Measurements from ENCODE around the gene NPAS3. TPM values are rescaled to one million over a fixed set of nuclear protein-coding genes. Genes with fewer than 3 reads are reported as not detected.

Gene NPAS3
- total and polyA plus RNA-seq, 2 of the 13 experiments (the other 11 are each of a cell fraction or from before 2014, with no cell fraction given), result not detected

DNA sequence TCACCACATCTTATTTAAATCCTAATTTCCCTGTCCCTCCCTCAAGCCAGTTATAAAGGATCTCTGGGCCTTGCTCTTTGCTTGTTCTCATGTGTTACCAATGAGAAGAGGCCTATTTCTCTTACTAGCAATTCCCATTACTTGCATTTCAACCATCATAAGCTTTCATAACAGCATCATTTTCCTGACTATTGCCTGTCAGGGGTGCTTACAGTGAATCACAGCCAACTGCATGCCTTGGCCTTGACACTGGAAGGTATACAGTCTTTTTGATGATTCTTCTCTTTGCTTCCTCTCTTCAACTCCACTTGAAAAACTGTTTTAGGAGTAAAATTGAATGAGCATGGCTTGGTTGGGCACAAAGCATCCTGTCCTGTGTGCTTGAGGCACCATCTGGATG is 127.0 kb downstream of the NPAS3 start (continued):
- no peak for TF ChIP-seq CREM (IDR thresholded peaks at IDR 0.05)
- TF ChIP-seq CREM (CRISPR knock-in tag; IDR thresholded peaks at IDR 0.05), result no peak
- TF ChIP-seq NFYC (CRISPR knock-in tag; IDR thresholded peaks at IDR 0.05), result no peak
- no peak for TF ChIP-seq ZNF850 (CRISPR knock-in tag; conservative IDR thresholded peaks at IDR 0.05)
- TF ChIP-seq, protein P1, sequence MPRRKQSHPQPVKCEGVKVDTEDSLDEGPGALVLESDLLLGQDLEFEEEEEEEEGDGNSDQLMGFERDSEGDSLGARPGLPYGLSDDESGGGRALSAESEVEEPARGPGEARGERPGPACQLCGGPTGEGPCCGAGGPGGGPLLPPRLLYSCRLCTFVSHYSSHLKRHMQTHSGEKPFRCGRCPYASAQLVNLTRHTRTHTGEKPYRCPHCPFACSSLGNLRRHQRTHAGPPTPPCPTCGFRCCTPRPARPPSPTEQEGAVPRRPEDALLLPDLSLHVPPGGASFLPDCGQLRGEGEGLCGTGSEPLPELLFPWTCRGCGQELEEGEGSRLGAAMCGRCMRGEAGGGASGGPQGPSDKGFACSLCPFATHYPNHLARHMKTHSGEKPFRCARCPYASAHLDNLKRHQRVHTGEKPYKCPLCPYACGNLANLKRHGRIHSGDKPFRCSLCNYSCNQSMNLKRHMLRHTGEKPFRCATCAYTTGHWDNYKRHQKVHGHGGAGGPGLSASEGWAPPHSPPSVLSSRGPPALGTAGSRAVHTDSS (CRISPR knock-in tag; conservative IDR thresholded peaks at IDR 0.05), result no peak
- TF ChIP-seq PCBP2 (optimal IDR thresholded peaks at IDR 0.05; ENCODE audit: low read depth, low read length, poor library complexity, severe bottlenecking), result no peak
- no peak for TF ChIP-seq ZNF605 (CRISPR knock-in tag; IDR thresholded peaks at IDR 0.05)
- TF ChIP-seq CCAR2 (optimal IDR thresholded peaks at IDR 0.05; ENCODE audit: low read depth, low read length), result no peak

DNA sequence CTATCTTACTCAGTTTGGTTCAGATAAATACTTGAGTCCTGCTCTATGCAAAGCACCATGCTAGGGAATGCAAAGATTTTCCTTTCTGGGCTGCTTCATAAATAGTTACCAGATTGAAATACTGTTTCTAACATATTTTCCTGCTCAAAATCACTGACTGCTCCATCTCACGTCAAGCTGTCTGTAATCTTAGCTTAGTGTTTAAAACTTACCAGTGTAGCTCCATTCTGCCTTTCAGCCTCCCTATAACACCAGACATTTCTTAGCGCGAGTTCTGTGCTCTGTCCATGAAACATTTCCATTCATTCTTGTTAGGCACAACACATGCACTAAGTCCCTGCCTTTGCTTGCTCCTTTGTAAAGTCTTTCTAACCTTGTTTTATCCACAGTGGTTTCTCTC is 129.4 kb downstream of the NPAS3 start:
- H3K9ac ChIP-seq (ENCODE audit: insufficient read depth, low read depth, low read length), result no peak overlapping the region
- in situ Hi-C loops (cut with HindIII; ENCODE audit: extremely low pct_ligation_motif_present, low pct_unique_long_range_greater_than_20kb) (no loop called here), intact Hi-C loops (cut with micrococcal nuclease; ENCODE audit: unreplicated experiment) (no loop called here)
- CTCF ChIA-PET (ENCODE audit: low intra/inter-chr PET ratio, low total read pairs), result no interaction called here
- POLR2A ChIA-PET, result no interaction called here
- no peak overlapping the region for H2AFZ ChIP-seq (ENCODE audit: low read length)
- WGBS (ENCODE audit: low lambda C conversion rate), result 46% methylated on average over 3 of the region's 3 CpGs
- H4K20me1 ChIP-seq (ENCODE audit: insufficient read depth, low read length), result no peaks in the 10 kb centered on the region
- H3K9me3 ChIP-seq (ENCODE audit: low read length), result peaks cover 9% of the 10 kb centered on the region; the same call in 1 of the 2 replicates
- no peak for FAIRE-seq
- no peak overlapping the region for H3K4me3 ChIP-seq (replicated peaks in 1 of 3; ENCODE audit: insufficient read depth in 1 of 3, low read depth in 2 of 3, low read length in 3 of 3)
- H3K27me3 ChIP-seq (ENCODE audit: control insufficient read depth in 1 of 2, insufficient read depth in 2 of 2, low read length in 2 of 2), result no peaks in the 10 kb centered on the region
- no peak for DNase-seq (ENCODE audit: low spot score)
- BruUV-seq (replicated peaks), result no TSS peak
- H3K36me3 ChIP-seq (replicated peaks in 1 of 2; ENCODE audit: control insufficient read depth in 1 of 2, insufficient read depth in 2 of 2, low read length in 2 of 2), result no peaks in the 10 kb centered on the region
- no peak overlapping the region for H3K27ac ChIP-seq (ENCODE audit: extremely low read length, insufficient read depth, low read length)
- no peak overlapping the region for H3K4me2 ChIP-seq (ENCODE audit: low read depth, low read length)
- no peaks in the 10 kb centered on the region for H3K79me2 ChIP-seq (ENCODE audit: insufficient read depth, low read length)
- no peak for ATAC-seq
- no peaks in the 10 kb centered on the region for H3K4me1 ChIP-seq (ENCODE audit: insufficient read depth, low read length)
- TF ChIP-seq ASH2L (IDR thresholded peaks at IDR 0.05; ENCODE audit: insufficient read length, low read depth, low read length) (no peak), FOXA3 (CRISPR knock-in tag; IDR thresholded peaks at IDR 0.05) (no peak), GATA4 (IDR thresholded peaks at IDR 0.05; ENCODE audit: borderline replicate concordance, low read depth) (no peak), ZNF7 (CRISPR knock-in tag; IDR thresholded peaks at IDR 0.05) (no peak), RXRA (CRISPR knock-in tag; IDR thresholded peaks at IDR 0.05) (no peak), SNAI1 (CRISPR knock-in tag; IDR thresholded peaks at IDR 0.05; ENCODE audit: borderline replicate concordance) (no peak)
- TF ChIP-seq, protein P2, sequence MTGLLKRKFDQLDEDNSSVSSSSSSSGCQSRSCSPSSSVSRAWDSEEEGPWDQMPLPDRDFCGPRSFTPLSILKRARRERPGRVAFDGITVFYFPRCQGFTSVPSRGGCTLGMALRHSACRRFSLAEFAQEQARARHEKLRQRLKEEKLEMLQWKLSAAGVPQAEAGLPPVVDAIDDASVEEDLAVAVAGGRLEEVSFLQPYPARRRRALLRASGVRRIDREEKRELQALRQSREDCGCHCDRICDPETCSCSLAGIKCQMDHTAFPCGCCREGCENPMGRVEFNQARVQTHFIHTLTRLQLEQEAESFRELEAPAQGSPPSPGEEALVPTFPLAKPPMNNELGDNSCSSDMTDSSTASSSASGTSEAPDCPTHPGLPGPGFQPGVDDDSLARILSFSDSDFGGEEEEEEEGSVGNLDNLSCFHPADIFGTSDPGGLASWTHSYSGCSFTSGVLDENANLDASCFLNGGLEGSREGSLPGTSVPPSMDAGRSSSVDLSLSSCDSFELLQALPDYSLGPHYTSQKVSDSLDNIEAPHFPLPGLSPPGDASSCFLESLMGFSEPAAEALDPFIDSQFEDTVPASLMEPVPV (CRISPR knock-in tag; IDR thresholded peaks at IDR 0.05), result no peak
- TF ChIP-seq, protein P3, sequence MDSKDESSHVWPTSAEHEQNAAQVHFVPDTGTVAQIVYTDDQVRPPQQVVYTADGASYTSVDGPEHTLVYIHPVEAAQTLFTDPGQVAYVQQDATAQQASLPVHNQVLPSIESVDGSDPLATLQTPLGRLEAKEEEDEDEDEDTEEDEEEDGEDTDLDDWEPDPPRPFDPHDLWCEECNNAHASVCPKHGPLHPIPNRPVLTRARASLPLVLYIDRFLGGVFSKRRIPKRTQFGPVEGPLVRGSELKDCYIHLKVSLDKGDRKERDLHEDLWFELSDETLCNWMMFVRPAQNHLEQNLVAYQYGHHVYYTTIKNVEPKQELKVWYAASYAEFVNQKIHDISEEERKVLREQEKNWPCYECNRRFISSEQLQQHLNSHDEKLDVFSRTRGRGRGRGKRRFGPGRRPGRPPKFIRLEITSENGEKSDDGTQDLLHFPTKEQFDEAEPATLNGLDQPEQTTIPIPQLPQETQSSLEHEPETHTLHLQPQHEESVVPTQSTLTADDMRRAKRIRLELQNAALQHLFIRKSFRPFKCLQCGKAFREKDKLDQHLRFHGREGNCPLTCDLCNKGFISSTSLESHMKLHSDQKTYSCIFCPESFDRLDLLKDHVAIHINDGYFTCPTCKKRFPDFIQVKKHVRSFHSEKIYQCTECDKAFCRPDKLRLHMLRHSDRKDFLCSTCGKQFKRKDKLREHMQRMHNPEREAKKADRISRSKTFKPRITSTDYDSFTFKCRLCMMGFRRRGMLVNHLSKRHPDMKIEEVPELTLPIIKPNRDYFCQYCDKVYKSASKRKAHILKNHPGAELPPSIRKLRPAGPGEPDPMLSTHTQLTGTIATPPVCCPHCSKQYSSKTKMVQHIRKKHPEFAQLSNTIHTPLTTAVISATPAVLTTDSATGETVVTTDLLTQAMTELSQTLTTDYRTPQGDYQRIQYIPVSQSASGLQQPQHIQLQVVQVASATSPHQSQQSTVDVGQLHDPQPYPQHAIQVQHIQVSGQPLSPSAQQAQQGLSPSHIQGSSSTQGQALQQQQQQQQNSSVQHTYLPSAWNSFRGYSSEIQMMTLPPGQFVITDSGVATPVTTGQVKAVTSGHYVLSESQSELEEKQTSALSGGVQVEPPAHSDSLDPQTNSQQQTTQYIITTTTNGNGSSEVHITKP (CRISPR knock-in tag; IDR thresholded peaks at IDR 0.05; ENCODE audit: low read depth), result no peak
- TF ChIP-seq, protein P4, sequence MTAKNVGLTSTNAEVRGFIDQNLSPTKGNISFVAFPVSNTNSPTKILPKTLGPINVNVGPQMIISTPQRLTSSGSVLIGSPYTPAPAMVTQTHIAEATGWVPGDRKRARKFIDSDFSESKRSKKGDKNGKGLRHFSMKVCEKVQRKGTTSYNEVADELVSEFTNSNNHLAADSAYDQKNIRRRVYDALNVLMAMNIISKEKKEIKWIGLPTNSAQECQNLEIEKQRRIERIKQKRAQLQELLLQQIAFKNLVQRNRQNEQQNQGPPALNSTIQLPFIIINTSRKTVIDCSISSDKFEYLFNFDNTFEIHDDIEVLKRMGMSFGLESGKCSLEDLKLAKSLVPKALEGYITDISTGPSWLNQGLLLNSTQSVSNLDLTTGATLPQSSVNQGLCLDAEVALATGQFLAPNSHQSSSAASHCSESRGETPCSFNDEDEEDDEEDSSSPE (CRISPR knock-in tag; IDR thresholded peaks at IDR 0.05), result no peak

Measured in HepG2 (cell line).